Amygdala (tissue), 56 donors: Measurements from ENCODE around the gene BORCS5.

Experiments used
- DNase-seq, 56 donors: peaks; one replicate each; lab custom pipeline; 2025; lab: John Stamatoyannopoulos, UW

BORCS5 gene

GRCh38 chr12:12505544-12506495 lies 148.9 kb downstream of the BORCS5 start:
- DNase-seq: no peak

GRCh38 chr12:12506496-12506890 lies 149.6 kb downstream of the BORCS5 start:
- DNase-seq: no peak

DNA sequence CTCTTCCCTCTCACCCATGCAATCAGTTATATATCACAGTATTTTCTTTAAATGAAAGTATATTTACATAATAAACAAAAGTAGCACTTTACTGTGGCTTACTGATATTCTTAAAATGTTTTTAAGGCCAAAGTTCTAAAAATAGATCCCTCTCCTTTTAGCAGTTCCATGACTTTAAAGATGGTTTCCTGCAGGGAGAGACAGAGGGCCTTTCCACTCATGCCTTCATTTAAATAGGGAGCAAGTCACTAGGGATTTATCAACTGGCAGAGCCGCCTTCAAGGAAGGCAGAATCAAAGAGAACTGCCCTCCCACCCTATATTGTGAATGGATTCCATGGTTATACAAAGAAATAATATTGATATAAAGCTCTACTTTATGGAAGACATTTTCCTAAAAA lies 150.2 kb downstream of the BORCS5 start:
- DNase-seq: no peak

GRCh38 chr12:12508612-12509011 lies 151.7 kb downstream of the BORCS5 start:
- DNase-seq: no peak

DNA sequence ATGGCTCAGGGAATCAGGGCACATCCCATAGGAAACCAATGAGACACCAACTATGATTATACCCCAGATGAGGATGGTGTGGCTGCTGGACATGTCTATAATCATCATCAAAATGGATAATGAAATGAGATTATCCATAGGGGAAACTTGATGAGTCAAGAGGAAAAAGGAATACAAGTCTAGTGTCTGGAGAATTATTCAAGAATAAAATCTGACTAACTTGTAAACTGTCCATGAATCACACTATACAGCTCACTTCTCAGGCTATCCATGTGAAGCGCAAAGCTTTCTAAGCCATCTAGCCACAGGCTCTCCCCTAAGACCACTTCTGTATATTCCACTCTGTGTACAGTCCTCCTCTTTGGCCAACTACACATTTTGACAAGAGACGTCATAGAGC lies 153.3 kb downstream of the BORCS5 start:
- no peak for DNase-seq

DNA sequence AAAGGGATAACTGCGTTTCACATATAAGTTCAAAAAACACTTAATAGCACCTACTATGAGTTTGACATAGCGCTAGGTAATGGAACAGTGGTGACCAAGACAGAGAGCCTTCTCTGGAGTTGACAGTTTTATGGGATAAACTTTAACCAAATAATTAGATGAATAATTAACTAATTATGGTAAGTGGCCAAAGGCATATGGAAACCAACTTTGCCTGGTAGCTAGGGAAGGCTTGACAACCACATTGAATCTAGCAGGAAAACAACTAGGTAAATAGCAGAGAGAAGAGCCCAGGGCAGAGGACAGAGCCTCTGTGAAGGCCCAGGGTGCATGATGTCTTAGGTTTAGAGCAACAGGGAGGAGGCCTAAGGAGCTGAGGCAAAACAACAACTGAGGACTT lies 153.7 kb downstream of the BORCS5 start:
- DNase-seq: no peak

DNA sequence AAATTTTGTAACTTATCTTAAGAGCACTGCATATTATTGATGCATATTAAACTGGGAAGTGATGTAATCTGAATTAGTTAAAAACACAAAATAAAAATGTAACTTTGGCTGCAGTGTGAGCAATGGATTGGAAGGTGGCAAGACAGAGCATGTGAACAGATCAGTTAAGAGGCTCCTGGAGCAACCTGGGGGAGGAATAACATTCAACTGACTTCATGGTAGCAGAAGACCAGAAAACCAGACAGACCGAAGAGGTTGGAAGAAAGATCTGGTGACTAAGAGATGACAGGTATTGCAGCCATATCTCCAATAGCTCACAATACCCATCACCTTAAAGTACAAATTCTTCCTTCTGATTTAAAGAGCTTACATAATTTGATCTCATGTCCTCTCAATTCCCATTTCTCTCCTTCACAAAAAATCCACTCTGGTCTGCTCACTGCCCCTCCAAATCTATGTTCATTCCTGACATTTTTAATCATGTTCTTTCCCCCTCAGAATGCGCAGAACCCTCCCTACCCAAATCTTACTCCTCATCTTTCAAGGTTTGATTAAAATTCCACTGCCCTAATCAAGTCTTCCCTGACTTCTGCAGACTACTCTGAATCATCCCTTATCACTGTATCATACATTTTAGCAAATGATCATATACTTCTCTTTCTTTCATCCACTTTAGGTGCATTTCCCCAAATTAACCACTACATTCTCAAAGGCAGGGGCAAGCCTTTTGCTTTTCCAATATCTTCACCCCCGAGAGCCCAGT lies 154.3 kb downstream of the BORCS5 start:
- no peak for DNase-seq

DNA sequence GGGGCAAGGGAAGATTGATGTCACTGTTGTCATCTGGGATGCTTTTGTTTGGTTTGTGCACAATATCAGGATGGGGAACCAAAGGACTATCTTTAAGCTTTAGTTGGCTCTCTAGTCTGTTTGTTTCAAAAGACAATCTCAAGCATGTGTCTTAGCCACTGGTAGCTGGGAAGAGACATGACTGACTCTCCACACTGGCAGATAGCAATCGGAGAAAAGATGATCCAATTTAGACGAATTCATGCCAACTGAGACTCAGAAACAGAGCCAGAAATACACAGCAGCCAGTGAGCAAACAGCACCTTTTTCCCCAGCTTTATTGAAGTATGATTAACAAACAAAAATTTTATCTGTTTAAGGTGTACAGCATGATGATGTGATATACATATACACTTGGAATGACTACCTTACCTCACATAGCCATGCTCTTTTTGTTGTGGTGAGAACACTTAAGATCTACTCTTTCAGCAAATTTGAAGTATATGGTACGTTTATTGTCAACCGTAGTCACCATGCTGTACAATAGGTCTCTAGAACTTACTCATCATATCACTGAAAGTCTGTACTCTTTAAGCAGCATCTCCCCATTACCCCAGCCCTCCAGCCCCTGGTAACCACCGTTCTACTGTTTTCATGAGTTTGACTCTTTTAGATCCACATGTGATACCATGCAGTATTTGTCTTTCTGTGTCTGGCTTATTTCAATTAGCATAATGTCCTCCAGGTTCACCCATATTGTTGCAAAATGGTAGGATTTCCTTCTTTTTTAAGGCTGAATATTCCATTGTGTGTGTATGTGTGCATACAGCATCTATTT lies 155.2 kb downstream of the BORCS5 start:
- DNase-seq: no peak

- DNase-seq: peak in 3 of 56 donors; percentile 12 to 31 (median 14)
Observed at GRCh38 chr12:12513416-12514006, 156.6 kb downstream of the BORCS5 start.

DNA sequence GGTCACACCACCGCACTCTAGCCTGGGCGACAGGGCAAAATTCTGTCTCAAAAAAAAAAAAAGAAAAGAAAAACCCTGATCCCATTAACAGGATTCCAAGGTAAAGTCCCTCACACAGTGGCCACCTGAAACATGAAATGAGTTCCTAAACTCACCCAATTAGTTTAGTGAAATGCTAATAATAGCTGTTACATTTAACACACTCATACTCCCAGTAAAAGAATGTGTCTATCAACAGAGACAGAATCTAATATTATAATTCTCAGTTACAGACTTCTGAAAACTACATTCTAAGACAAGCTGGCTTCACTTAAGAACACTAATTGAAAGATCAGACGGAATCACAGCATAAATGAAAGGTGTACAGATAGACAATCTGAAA lies 161.6 kb downstream of the BORCS5 start:
- no peak for DNase-seq

GRCh38 chr12:12518919-12519318 lies 162.0 kb downstream of the BORCS5 start:
- DNase-seq: no peak
